ENCODE results near the gene ZNF76. TPM values are rescaled to one million over a fixed set of nuclear protein-coding genes. Genes with fewer than 3 reads are reported as not detected.

ZNF76 gene
- total RNA-seq = 10 to 100 TPM; 35.2 to 38.5 TPM

GRCh38 chr6:35259194-35259947 is at the start of gene ZNF76:
Gene ZNF76, plus strand, starts transcription at chr6:35259735. Its CDS starts 21,417 bp downstream, at chr6:35281152.
- H3K36me3 Mint-ChIP-seq = no peaks in the 10 kb centered on the region
- intact Hi-C loops (cut with micrococcal nuclease) = no loop called here
- H3K4me1 Mint-ChIP-seq (ENCODE audit: low read depth) = peaks cover 39% of the 10 kb centered on the region
- CTCF ChIA-PET = interaction anchor here (0.8 to 5.7 kb wide), 10 partner anchors 9 to 371 kb away, joined by 3 to 55 read pairs (median 3); no protein-coding TSS in a partner anchor
- POLR2A ChIA-PET = interaction anchor here (0.7 to 1.3 kb wide), 5 partner anchors 9 to 42 kb away, joined by 3 to 5 read pairs (median 4); no protein-coding TSS in a partner anchor
- H3K9me3 Mint-ChIP-seq = no peaks in the 10 kb centered on the region
- H3K27me3 Mint-ChIP-seq = no peaks in the 10 kb centered on the region
- peak within 1 kb of the TSS; percentile 85 for H3K27ac Mint-ChIP-seq
- H3K4me3 Mint-ChIP-seq = peak within 1 kb of the TSS; percentile 97
- DNase-seq = peak; percentile 92

DNA sequence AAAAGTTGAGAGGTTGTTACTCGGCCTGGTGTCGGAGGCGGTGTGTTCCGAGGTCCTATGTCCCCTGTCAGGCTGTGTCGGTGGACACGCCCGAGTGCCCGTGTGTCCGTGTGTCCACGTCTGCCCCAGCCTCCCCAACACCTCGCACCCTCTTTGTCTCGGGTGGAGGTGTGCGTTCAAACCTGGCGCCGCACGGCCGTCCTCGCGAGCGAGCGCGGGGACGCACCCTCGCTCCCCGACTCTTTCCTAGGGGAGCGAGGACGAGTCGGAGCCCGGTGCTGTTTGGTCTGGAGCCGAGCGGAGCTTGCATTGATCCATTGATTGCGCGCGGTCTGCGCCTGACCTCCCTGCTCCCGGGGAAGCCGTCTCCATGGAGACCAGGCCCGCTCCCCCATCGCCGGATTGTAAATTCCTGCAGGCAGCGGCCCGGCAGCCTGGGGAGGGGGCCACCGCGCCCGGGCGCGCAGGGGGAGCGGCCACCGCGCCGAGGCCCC is 46.2 kb upstream of the ZNF76 start:
- intact Hi-C loops (cut with micrococcal nuclease) = no loop called here
- Mint-ChIP-seq H3K4me1 (ENCODE audit: low read depth) (peaks cover 5% of the 10 kb centered on the region), H3K27me3 (peaks cover 64% of the 10 kb centered on the region), H3K9me3 (no peaks in the 10 kb centered on the region), H3K4me3 (peak overlapping the region; percentile 21), H3K27ac (no peak overlapping the region), H3K36me3 (no peaks in the 10 kb centered on the region)
- DNase-seq = no peak
- ChIA-PET CTCF (no interaction called here), POLR2A (no interaction called here)

- Mint-ChIP-seq H3K27ac (no peak within 1 kb of the TSS), H3K9me3 (no peaks in the 10 kb centered on the region), H3K4me3 (peak within 1 kb of the TSS; percentile 21), H3K27me3 (peaks cover 62% of the 10 kb centered on the region), H3K36me3 (no peaks in the 10 kb centered on the region), H3K4me1 (ENCODE audit: low read depth) (peaks cover 5% of the 10 kb centered on the region)
- DNase-seq = peak; percentile 16
- intact Hi-C loops (cut with micrococcal nuclease) = no loop called here
- POLR2A ChIA-PET = no interaction called here
- CTCF ChIA-PET = interaction anchor here (3.6 kb wide), 1 partner anchor 9 kb away, joined by 20 read pairs; no protein-coding TSS in a partner anchor
Observed at GRCh38 chr6:35213824-35214756, 45.4 kb upstream of the ZNF76 start, which contains the start of gene SCUBE3. Gene SCUBE3, plus strand, starts transcription at chr6:35213956. Its CDS starts 463 bp downstream, at chr6:35214419.

DNA sequence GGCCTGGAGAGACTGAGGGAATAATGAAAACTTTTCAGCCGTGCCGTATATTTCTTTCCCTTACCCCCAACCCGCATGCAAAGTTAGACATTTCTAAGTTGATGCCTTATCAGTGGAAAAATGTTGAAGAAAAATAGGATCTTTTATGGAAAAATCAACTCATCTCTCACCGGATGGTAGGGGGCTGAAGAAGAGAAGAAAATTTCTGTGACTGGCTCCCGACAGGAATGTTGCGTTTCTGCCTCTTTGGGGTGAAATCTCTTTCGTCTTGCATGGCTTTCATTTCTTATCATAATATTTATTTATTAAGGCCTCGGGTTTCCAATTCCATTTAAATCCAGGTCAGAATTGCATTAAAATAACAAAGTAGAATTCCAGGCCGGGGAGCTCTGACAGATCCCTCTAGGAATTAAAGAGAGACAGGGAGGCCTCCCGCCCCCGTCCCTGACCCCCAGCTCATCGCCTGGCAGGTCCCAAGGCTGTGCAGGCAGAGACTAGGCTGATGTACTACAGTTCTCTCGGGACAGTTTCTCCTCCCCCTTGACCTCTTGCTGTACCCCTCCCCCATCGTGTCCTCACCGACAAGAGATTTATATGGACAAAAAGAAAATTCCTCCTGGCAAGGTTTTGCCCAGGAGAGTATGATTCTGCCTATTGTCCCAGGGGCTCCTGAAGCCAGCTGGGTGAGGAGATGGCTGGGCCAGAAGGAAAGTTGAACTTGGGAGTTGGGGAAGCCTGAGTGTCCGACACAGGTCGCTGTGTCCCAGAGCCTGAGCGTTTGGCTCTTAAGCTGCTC is 44.5 kb upstream of the ZNF76 start:
- Mint-ChIP-seq H3K36me3 (no peaks in the 10 kb centered on the region), H3K4me3 (no peak overlapping the region), H3K27me3 (peaks cover 64% of the 10 kb centered on the region), H3K4me1 (ENCODE audit: low read depth) (peaks cover 5% of the 10 kb centered on the region), H3K27ac (no peak overlapping the region), H3K9me3 (no peaks in the 10 kb centered on the region)
- intact Hi-C loops (cut with micrococcal nuclease) = no loop called here
- CTCF ChIA-PET = interaction anchor here (0.9 to 3.6 kb wide), 3 partner anchors 10 to 26 kb away, joined by 3 to 20 read pairs (median 7); no protein-coding TSS in a partner anchor
- no peak for DNase-seq
- POLR2A ChIA-PET = interaction anchor here (1.2 kb wide), 1 partner anchor 66 kb away, joined by 3 read pairs; no protein-coding TSS in a partner anchor

DNA sequence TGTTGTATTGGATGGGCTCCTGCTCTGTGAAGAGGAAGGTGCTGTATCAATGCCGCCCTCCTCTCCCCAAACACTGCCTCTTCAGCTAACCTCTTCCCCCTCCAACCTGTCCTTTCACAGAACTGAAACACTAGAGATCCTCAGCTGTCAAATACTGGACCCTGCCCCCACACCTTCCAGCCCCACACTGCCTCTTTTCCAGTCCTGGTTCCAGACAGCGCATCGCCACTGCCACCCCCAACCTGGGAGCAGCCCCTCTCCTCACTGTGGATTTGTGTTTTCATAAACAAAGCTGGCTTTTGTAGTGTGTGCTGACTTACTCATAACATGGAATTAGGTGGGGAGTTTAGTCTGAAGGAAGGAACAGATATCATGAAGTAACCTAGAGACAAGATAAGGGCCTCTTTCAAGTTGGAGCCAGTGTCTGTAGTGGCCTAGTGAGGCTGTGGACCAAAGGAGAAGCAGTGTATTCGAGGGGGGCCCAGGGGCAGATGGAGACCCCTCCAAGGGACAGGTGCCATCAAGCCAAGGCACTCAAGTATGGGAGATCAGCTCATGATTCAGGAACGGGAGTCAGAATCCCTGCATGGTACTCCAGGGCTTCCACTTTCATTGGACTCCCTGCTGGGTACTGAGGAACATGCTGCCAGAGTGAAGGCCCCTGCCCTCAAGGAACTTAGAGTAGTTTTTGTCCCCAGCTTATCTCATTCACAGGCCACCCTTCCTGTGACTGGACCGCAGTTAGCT is 43.7 kb upstream of the ZNF76 start:
- no peak overlapping the region for H3K4me3 Mint-ChIP-seq
- H3K4me1 Mint-ChIP-seq (ENCODE audit: low read depth) = peaks cover 5% of the 10 kb centered on the region
- POLR2A ChIA-PET = interaction anchor here (1.2 kb wide), 1 partner anchor 67 kb away, joined by 3 read pairs; no protein-coding TSS in a partner anchor
- H3K27me3 Mint-ChIP-seq = peaks cover 64% of the 10 kb centered on the region
- no peaks in the 10 kb centered on the region for H3K36me3 Mint-ChIP-seq
- no peaks in the 10 kb centered on the region for H3K9me3 Mint-ChIP-seq
- CTCF ChIA-PET = interaction anchor here (0.9 to 3.6 kb wide), 3 partner anchors 11 to 26 kb away, joined by 3 to 20 read pairs (median 7); no protein-coding TSS in a partner anchor
- intact Hi-C loops (cut with micrococcal nuclease) = no loop called here
- no peak for DNase-seq
- H3K27ac Mint-ChIP-seq = no peak overlapping the region

DNA sequence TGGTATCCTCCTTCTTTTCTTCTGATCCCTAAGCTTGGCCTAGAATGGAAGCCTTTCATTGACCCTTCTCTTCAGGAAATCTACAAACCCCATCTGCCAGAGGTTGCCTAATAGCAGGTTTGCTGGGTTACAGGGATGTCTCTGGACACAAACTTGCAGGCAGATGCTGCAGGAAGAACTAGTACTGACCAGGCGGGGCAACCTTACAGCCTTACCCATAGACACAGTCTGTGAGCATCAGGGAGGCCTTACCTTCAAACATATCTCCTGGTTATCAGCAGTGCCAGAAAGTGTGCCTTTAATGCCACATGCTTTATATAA is 43.2 kb upstream of the ZNF76 start:
- Mint-ChIP-seq H3K9me3 (no peaks in the 10 kb centered on the region), H3K36me3 (no peaks in the 10 kb centered on the region), H3K4me3 (no peak overlapping the region), H3K27me3 (peaks cover 61% of the 10 kb centered on the region), H3K4me1 (ENCODE audit: low read depth) (peaks cover 5% of the 10 kb centered on the region), H3K27ac (no peak overlapping the region)
- no peak for DNase-seq
- ChIA-PET CTCF (interaction anchor here (0.9 to 3.6 kb wide), 3 partner anchors 11 to 25 kb away, joined by 3 to 20 read pairs (median 7); no protein-coding TSS in a partner anchor), POLR2A (interaction anchor here (1.2 kb wide), 1 partner anchor 67 kb away, joined by 3 read pairs; no protein-coding TSS in a partner anchor)
- intact Hi-C loops (cut with micrococcal nuclease) = no loop called here

- DNase-seq = no peak
- peaks cover 5% of the 10 kb centered on the region for H3K4me1 Mint-ChIP-seq (ENCODE audit: low read depth)
- H3K4me3 Mint-ChIP-seq = no peak overlapping the region
- H3K9me3 Mint-ChIP-seq = no peaks in the 10 kb centered on the region
- CTCF ChIA-PET = interaction anchor here (2.0 to 3.6 kb wide), 2 partner anchors 12 to 24 kb away, joined by 7 to 20 read pairs; no protein-coding TSS in a partner anchor
- intact Hi-C loops (cut with micrococcal nuclease) = no loop called here
- POLR2A ChIA-PET = interaction anchor here (1.1 kb wide), 1 partner anchor 10 kb away, joined by 3 read pairs; no protein-coding TSS in a partner anchor
- H3K27me3 Mint-ChIP-seq = peaks cover 55% of the 10 kb centered on the region
- H3K36me3 Mint-ChIP-seq = no peaks in the 10 kb centered on the region
- H3K27ac Mint-ChIP-seq = no peak overlapping the region
Observed at GRCh38 chr6:35216851-35217811, 42.4 kb upstream of the ZNF76 start.

DNA sequence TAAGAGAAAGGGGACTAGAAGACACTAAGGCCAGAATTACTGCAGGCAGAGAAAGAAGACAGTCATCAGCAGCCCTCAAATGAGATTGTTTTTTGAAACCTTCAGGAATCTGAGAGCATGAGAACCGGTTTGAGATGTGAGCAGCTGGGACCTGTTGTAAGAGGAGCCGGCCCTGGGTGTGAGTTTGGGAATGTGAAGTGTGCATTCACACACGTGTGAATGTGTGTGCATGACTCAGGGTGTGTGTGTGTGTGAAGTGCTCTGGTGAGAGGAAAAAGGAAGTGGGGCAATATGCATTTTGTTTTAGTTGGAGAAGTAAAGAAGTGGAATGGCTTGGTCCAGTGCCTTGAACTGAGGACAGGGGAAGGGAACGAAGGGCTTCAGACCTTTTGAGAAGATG is 41.5 kb upstream of the ZNF76 start:
- no peaks in the 10 kb centered on the region for H3K36me3 Mint-ChIP-seq
- intact Hi-C loops (cut with micrococcal nuclease) = no loop called here
- H3K27ac Mint-ChIP-seq = no peak overlapping the region
- peaks cover 4% of the 10 kb centered on the region for H3K4me1 Mint-ChIP-seq (ENCODE audit: low read depth)
- no peak overlapping the region for H3K4me3 Mint-ChIP-seq
- H3K9me3 Mint-ChIP-seq = no peaks in the 10 kb centered on the region
- POLR2A ChIA-PET = interaction anchor here (1.1 kb wide), 1 partner anchor 11 kb away, joined by 3 read pairs; no protein-coding TSS in a partner anchor
- H3K27me3 Mint-ChIP-seq = peaks cover 46% of the 10 kb centered on the region
- no peak for DNase-seq
- CTCF ChIA-PET = interaction anchor here (0.8 kb wide), 1 partner anchor 12 kb away, joined by 4 read pairs; no protein-coding TSS in a partner anchor

- Mint-ChIP-seq H3K4me3 (no peak overlapping the region), H3K27me3 (peaks cover 42% of the 10 kb centered on the region), H3K4me1 (ENCODE audit: low read depth) (no peaks in the 10 kb centered on the region), H3K27ac (no peak overlapping the region), H3K36me3 (no peaks in the 10 kb centered on the region), H3K9me3 (no peaks in the 10 kb centered on the region)
- ChIA-PET CTCF (interaction anchor here (0.8 to 1.7 kb wide), 2 partner anchors 12 to 79 kb away, joined by 4 to 7 read pairs; no protein-coding TSS in a partner anchor), POLR2A (interaction anchor here (1.1 kb wide), 1 partner anchor 11 kb away, joined by 3 read pairs; no protein-coding TSS in a partner anchor)
- DNase-seq = no peak
- intact Hi-C loops (cut with micrococcal nuclease) = no loop called here
Observed at GRCh38 chr6:35218456-35218855, 41.1 kb upstream of the ZNF76 start.

All from activated CD4-positive, alpha-beta memory T cell treated with anti-CD3 and anti-CD28 coated beads for 36 hours (primary cell).